Pancreas (tissue), 10 donors: ENCODE measurements around the gene GMDS. TPM values are rescaled to one million over a fixed set of nuclear protein-coding genes. Genes with fewer than 3 reads are reported as not detected.
A peak's percentile ranks its signal among the peaks of the same experiment; 100 is the strongest.

Experiments used
- ATAC-seq, 4 donors: fragments of 200-7000 bp; cut with Tn5 transposase; one replicate each; pipeline versions ENCODE4 v1.8.0 to v1.9.1; 2020; ENCODE audit warnings: mild to moderate bottlenecking in 4 of 4, moderate library complexity in 4 of 4
- DNase-seq, 6 donors: peaks; one replicate each; pipeline ENCODE4 v3.0.0-alpha.2; 2020
- FAIRE-seq: peaks from 2 replicates; lab custom pipeline; 2012; peaks lifted over from hg19 to GRCh38; lab: Jason Lieb, UNC
- H3K27ac ChIP-seq, 4 donors: fragments of 200-600 bp; sonication (generic); 1 replicate in 3 of 4; 2 replicates in 1 of 4; pipeline versions ENCODE4 v1.5.0 to v1.8.0; 2020
- H3K27me3 ChIP-seq, 4 donors: fragments of 200-600 bp; one replicate each; pipeline ENCODE4 v1.8.0; 2021
- H3K36me3 ChIP-seq, 3 donors: fragments of 200-600 bp; sonication (generic) in 1 of 3; one replicate each; pipeline versions ENCODE4 v1.5.0 to v1.8.0; 2020 to 2021
- H3K4me1 ChIP-seq, 3 donors: fragments of 200-600 bp; one replicate each; pipeline ENCODE4 v1.8.0; 2021
- H3K4me3 ChIP-seq, 4 donors: fragments of 200-600 bp; sonication (generic) in 2 of 4; one replicate each; pipeline versions ENCODE4 v1.5.0 to v1.8.0; 2020 to 2021
- H3K9me3 ChIP-seq, 4 donors: fragments of 200-600 bp; one replicate each; pipeline ENCODE4 v1.8.0; 2021
- WGBS, 2 donors: extraction: QIAGEN DNeasy Blood & Tissue Kit; methylation state at CpG; one replicate each; pipeline ENCODE4 v1.1.7; 2013; 5-methylcytosine and 5-hydroxymethylcytosine counted together
- intact Hi-C, 3 donors: fragments of 100-400 bp; cut with DNase I; formaldehyde crosslinking; loops; one replicate each; pipeline versions ENCODE4 v1.11.1 to v1.14.2; 2022
- polyA plus RNA-seq, 2 donors: library from polyadenylated mRNA; stranded (reverse); fragments of 200-250 nt; gene quantifications; one replicate each; pipeline ENCODE4 v1.2.3, GENCODE V29; 2013
- total RNA-seq, 6 donors: library from RNA; stranded (reverse); fragmentation: NEBNext Ultra II Directional in 4 of 6; extraction: Animal tissue kit (Norgen Biotek cat#: 25700) in 4 of 6; gene quantifications; one replicate each; pipeline versions ENCODE4 v1.2.1 to v1.2.4, GENCODE V29; 2021 to 2023
- TF ChIP-seq, protein P1 (sequence below), 4 donors: fragments of 200-600 bp; sonication (generic) in 3 of 4; IDR thresholded peaks; one replicate each; pipeline versions ENCODE4 v1.5.0 to v1.8.0; 2021; ENCODE audit warnings: antibody characterized with exemption in 4 of 4
- donor health status: healthy with polysubstance abuse.
- donor health status: DM: no; HTN: no; CAD: no; lungs with moderate emphysema.
- donor health status: DM: no; HTN: no; CAD: no.
- donor health status: control.
- donor health status: control.
- donor health status: Bipolar disorder and iron deficiency.
- donor health status: DM: yes; HTN: yes; CAD: no.
- donor health status: DM: no; HTN: no; CAD: no.
- donor health status: DM: no; HTN: no; CAD: no.
- donor health status: DM: yes; HTN: yes; CAD: no.

Gene GMDS
- total and polyA plus RNA-seq, 8 donors, result 7.6 to 40.8 (median 26.5) TPM

GRCh38 chr6:1763404-1763803 lies 482.0 kb downstream of the GMDS start:
- ATAC-seq, result peak in 1 of 4 donors; percentile 6
- Histone ChIP-seq H3K27ac (no peak overlapping the region), H3K9me3 (no peaks in the 10 kb centered on the region), H3K36me3 (no peaks in the 10 kb centered on the region), H3K4me1 (peaks cover 4 to 24% (median 24%) of the 10 kb centered on the region in 3 donors), H3K27me3 (no peaks in the 10 kb centered on the region), H3K4me3 (no peak overlapping the region)
- no peak for FAIRE-seq
- TF ChIP-seq, protein P1, sequence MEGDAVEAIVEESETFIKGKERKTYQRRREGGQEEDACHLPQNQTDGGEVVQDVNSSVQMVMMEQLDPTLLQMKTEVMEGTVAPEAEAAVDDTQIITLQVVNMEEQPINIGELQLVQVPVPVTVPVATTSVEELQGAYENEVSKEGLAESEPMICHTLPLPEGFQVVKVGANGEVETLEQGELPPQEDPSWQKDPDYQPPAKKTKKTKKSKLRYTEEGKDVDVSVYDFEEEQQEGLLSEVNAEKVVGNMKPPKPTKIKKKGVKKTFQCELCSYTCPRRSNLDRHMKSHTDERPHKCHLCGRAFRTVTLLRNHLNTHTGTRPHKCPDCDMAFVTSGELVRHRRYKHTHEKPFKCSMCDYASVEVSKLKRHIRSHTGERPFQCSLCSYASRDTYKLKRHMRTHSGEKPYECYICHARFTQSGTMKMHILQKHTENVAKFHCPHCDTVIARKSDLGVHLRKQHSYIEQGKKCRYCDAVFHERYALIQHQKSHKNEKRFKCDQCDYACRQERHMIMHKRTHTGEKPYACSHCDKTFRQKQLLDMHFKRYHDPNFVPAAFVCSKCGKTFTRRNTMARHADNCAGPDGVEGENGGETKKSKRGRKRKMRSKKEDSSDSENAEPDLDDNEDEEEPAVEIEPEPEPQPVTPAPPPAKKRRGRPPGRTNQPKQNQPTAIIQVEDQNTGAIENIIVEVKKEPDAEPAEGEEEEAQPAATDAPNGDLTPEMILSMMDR (IDR thresholded peaks at IDR 0.05), result no peak
- intact Hi-C loops, result no loop called here
- DNase-seq, result no peak
- 86 to 89% methylated on average over 6 of the region's 6 CpGs for WGBS, 2 donors

DNA sequence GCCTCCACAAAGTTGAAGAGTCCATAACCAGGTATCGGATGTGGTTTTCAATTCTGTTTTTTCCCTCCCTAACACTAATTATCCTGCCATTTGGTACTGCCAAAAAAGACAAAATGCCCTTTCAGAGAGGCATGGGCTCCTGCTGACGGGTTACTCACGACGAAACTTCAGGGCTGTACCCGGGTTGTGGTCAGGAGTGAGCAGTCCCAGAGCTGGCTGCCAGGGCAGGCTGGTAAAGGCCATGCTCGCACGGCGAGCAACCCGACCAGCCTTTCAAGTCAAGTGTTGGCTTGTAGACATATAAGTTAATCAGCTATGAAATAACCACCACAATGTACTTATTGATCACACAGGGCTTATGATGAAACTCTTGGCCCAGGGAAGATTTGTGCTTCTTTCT lies 483.2 kb downstream of the GMDS start:
- peak; percentile 28 to 75 (median 64) for ATAC-seq
- WGBS, 2 donors, result 71 to 72% methylated on average over 9 of the region's 9 CpGs
- Histone ChIP-seq H3K4me1 (peaks cover 4 to 13% (median 13%) of the 10 kb centered on the region in 3 donors), H3K27me3 (no peaks in the 10 kb centered on the region), H3K4me3 (no peak overlapping the region), H3K9me3 (no peaks in the 10 kb centered on the region), H3K27ac (peak overlapping the region in 2 of 4 donors; percentile 33 to 35), H3K36me3 (no peaks in the 10 kb centered on the region)
- no peak for FAIRE-seq
- intact Hi-C loops, result no loop called here
- no peak for DNase-seq
- TF ChIP-seq, protein P1 (IDR thresholded peaks at IDR 0.05), result no peak

DNA sequence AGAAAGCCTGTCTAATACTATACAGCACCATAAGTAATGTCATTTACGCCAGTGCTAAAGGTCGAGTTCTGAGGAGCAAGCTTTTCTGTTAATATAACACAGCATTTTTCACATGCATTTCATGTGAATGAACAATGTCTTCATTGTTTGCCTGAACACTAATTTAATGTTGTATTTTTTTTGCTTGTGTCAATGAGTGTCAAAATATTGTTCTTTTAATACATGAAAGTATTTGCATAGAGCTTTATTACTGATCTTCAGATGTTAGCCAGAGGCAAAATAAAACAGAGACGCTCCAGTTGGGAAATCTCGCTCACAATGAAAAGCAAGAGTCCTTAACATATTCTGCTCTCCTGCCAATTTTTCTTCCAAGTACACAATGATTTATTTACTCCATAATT lies 483.9 kb downstream of the GMDS start:
- WGBS, 2 donors, result 68 to 75% methylated on average over 4 of the region's 4 CpGs
- TF ChIP-seq, protein P1 (IDR thresholded peaks at IDR 0.05), result no peak
- ATAC-seq, result peak in 2 of 4 donors; percentile 31 to 34
- no peak overlapping the region for H3K4me3 ChIP-seq
- intact Hi-C loops, result no loop called here
- H3K9me3 ChIP-seq, result no peaks in the 10 kb centered on the region
- FAIRE-seq, result no peak
- no peaks in the 10 kb centered on the region for H3K27me3 ChIP-seq
- no peaks in the 10 kb centered on the region for H3K36me3 ChIP-seq
- DNase-seq, result no peak
- peak overlapping the region in 1 of 4 donors; percentile 33 for H3K27ac ChIP-seq
- peaks cover 4 to 12% (median 10%) of the 10 kb centered on the region in 3 donors for H3K4me1 ChIP-seq

- no peak for FAIRE-seq
- no peak overlapping the region for H3K27ac ChIP-seq
- WGBS, 2 donors, result 83 to 86% methylated on average over 2 of the region's 2 CpGs
These were observed 484.5 kb downstream of the GMDS start for GRCh38 chr6:1760876-1761275.

DNA sequence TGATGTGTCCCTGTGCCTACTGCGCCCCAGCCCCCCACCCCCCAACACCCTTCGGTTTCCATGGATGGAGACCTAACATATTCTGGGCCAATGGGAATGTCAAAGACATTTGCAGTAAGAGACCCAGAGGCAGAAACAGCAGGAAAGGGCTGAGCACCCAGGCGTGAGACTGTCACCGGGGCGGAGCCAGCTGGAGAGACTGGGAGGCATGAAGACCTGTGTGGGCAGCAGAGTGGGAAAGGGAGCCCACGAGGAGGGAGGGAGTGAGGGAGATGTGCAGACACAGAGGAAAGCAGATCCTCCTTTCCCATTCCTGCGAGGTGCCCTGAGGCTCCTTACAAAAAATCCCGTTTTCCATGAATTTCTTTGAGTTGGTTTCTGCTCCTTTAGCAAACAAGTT lies 485.5 kb downstream of the GMDS start:
- no peaks in the 10 kb centered on the region for H3K9me3 ChIP-seq
- no peak overlapping the region for H3K27ac ChIP-seq
- TF ChIP-seq, protein P1 (IDR thresholded peaks at IDR 0.05), result no peak
- WGBS, 2 donors, result 96 to 99% methylated on average over 8 of the region's 8 CpGs
- FAIRE-seq, result no peak
- no peaks in the 10 kb centered on the region for H3K36me3 ChIP-seq
- DNase-seq, result no peak
- peaks cover 0 to 5% (median 3%) of the 10 kb centered on the region in 3 donors for H3K4me1 ChIP-seq
- intact Hi-C loops, result no loop called here
- ATAC-seq, result no peak
- no peak overlapping the region for H3K4me3 ChIP-seq
- H3K27me3 ChIP-seq, result no peaks in the 10 kb centered on the region

More at GRCh38 chr6:1760876-1761275, 484.5 kb downstream of the GMDS start:
- intact Hi-C loops, result no loop called here
- TF ChIP-seq, protein P1 (IDR thresholded peaks at IDR 0.05), result no peak
- H3K4me1 ChIP-seq, result peaks cover 4 to 12% (median 10%) of the 10 kb centered on the region in 3 donors
- ATAC-seq (no peak), DNase-seq (no peak)
- H3K27me3 ChIP-seq, result no peaks in the 10 kb centered on the region
- H3K9me3 ChIP-seq, result no peaks in the 10 kb centered on the region
- H3K4me3 ChIP-seq, result no peak overlapping the region
- H3K36me3 ChIP-seq, result no peaks in the 10 kb centered on the region
